ENCODE data around the gene FA2H.
"Not testable (repeated sequence)": the region's sequence is repeated elsewhere in the genome, so short reads cannot be mapped to it uniquely, and the experiment has no call there.

Gene FA2H

DNA sequence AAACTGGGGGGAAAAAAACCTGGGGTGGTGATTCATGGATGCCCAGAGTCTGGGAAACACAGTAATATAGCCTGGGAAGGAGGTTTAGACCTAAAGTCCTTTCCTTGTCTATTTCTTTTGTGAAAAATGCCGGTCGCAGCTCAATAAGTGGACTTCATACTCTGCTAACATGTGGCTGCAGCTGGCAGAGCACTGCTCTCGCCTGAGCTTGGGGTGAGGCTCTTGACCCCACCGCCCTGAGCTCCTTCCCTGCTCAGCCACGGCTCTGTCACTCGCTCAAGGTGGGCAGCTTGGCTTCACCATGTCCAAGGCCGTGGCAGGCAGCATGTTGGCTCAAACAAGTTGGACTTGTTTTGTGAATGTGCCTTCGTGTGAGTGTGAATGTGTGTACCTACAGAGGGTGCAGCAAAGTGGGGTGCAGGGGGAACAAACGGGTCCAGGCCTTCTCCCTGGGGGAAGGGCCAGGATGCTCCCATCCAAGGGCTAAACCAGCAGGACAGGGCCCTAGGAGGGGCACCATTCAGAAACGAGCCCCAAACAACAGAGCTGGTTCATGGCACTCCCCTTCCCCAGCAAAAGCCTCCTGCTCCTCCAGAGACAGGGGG lies 4.9 kb downstream of the FA2H start:
- no peak for DNase-seq

DNA sequence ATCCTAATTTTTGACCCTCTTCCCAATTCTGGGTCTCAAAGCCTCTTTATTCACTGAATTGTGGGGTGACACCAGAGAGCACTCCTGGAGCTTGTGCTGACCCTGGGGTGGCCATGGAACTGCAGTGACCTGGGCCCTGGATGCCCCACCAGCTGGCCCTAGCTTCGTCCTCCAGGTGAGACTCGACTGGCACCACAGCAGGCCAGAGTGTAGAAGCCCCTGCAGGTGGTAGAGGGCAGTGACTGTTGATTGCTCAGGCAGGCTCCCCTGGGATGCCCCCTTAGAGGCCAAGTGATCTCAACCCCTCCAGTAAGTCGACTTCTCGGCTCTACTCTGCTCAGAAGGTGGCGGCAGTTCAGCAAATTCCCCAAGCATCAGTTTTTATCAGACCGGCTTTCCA lies 6.4 kb downstream of the FA2H start:
- DNase-seq = no peak

DNA sequence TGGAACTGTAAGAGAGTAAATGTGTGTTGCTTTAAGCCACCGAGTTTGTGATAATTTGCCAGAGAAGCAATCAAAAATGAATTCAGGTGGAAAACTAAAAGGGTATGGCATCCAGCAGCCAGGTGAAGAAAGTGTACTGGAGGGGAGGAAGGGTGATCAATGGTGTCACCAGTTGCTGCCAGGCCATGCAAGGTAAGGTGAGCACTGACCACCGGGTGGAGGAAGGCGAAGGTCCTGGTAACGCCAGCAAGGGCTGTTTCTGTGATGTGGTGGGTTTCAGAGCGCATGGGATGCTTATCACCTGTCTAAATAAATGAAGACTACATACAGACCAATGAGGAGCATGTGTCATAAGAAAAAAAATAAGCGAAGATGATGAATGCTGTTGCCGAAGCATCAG lies 6.9 kb downstream of the FA2H start:
- DNase-seq = no peak

DNA sequence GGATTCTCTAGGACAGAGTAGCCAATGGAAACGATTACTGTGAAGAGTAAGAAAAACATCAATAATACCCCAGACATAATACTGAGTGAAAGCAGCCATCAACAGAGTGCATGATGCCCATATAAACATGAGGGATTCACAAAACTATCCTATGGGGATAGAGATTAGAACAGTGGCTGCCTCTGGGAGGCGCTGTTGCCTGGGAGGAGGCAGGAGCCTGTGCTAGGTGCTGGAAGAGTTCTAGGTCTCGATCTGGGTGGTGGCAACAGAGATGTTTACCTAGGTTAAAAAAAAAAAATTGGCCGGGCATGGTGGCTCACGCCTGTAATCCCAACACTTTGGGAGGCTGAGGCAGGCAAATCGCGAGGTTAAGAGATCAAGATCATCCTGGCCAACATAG lies 7.9 kb downstream of the FA2H start:
- DNase-seq = no peak

DNA sequence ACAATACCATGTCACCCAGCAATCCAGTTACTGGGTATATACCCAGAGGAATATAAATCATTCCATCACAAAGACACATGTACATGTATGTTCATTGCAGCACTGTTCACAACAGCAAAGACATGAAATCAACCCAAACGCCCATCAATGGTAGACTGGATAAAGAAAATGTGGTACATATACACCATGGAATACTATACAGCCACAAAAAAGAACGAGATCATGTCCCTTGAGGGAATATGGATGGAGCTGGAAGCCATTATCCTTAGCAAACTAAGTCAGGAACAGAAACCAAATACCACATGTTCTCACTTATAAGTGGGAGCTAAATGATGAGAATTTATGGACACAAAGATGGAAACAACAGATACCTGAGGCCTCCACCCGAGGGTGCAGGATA lies 10.4 kb downstream of the FA2H start:
- not testable (repeated sequence) for DNase-seq

DNA sequence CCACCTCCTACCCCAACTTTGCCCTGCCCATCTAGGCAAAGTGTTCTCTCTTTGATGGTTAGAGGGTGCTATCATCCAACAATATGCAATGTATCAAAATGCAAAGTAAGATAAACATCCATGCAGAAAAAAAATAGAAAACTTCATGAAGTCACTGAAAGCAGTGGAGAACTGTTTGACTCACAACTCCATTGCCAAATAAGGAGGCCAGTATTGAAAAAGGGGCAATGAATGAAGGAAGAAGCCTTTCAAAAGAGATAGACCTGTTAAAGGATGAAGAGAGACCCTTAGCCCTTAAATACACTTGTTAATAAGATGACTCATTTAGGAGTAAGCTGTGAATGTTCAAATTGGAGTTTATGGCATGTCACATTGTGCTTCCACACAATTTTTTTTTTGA lies 13.0 kb downstream of the FA2H start:
- no peak for DNase-seq

DNA sequence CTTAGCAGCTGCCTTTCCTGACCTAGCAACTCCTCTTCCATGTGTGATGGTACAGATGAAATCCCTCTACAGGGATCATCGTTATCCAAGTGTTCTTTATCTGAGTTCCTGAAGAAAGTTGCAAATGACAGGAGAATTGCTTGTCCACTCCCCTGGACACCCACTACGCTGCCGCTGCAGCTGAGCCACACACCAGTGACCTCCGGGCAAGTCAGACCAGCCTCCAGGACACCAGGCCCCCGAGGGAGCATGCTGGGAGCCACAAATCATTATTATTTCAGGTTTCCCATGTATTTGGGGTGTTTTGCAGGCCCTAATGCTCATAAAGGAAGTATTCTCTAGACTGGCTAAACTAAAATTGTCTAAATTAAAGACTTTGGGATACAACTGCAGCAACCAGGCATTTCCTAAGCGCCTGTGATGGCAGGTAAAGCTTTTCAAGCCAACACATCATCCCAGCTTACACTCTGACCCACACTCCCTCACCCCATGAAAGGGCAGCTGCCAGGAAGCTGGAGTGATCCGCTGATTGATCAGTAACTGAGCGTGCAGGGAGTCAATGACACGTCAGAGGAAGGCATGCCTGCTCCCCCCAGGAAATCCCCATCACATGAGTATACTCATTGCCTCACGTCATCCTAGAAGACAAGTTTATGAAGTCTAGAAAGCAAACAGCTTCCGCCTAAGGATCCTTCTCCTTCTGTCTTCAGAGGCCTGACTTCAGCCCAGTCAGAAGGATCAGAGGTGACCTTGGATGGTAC lies 14.4 kb downstream of the FA2H start:
- DNase-seq = no peak

DNA sequence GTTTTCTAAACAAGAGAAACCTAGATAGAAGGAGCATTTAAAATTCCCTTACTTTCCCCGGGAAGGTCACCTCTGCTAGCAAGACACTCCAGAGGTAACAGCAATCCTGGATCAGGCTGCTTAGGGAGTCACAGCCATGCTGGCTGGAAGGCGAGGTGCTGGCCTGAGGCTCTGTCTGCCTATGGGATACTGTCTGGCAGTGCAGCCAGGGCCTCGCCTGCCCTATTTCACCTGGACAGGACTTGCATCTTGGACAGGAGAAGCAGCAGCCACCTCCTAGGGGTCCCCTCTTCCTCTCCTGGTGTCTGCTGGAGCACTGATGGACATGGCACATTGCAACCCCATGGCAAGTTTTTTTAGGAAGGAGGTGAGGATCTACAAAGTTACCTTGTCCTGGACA lies 15.1 kb downstream of the FA2H start:
- no peak for DNase-seq

DNA sequence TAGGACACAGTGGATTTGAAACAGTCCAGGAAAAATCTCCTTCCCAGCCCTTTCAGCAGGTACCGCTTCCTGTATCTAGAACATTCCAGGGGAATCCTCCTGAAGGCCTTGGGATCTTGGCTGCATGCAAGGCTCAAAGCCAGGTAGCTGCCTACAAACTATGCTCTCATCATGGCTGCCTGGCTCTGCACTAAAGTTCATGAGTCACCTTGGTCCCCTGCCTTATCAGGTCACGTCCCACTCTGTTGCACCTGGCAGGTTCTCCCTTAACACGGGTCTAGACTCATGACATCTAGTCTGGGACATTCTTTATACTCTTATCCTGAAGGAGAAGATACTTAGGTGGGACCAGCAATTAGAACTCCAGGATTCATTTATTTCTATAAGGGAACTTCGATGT lies 15.8 kb downstream of the FA2H start:
- DNase-seq = no peak

DNA sequence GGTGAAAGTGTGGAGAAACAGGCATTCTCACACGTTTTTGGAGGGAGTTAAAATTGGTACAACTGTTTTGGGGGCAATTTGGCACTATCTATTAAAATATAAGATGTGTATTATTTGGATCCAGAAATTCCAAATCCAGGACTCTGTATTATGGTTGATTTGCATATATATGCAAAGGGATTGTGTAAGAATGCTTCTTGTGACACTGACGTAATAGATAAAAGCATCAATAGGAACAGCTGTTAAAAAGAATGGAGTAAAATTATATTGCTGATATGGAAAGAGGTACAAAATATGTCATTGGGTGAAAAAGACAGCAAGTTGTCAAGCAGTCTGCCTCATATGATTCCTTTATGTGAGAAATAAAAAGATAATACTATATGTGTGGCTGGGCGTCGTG lies 17.3 kb downstream of the FA2H start:
- DNase-seq = no peak

DNA sequence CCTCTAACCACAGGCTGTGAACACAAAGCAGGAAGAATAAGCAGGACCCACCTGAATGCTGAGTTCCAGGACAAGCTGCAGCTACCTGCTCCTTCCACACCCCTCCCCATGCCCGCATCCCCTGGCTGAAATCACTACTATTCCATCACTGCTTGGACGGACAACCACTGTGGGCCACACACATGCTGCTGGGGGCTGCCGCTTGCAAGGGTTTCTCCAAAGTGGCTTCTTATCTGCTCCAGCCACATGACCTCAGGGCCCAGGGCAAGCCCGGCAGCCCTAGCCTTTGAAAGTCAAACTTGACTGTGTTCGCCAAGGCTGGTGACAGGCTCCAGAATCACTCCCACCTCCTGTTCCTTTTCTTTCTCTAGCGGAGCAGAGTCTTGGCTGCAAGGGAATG lies 18.4 kb downstream of the FA2H start:
- DNase-seq = no peak

DNA sequence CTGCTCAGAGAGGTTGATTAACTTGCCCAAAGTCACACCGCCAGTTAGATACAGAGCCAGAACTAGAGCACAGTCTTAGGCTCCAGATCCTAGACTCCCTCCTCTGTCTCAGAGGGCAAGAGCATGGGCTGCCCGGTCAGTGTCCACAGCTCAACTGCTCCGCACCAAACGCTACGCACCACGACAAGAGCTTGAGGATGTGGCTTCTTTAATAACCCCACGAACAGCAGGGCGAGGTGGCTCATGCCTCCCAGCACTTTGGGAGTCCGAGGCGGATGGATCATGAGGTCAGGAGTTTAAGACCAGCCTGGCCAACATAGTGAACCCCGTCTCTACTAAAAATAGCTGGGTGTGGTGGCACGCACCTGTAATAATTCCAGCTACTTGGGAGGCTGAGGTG lies 21.4 kb downstream of the FA2H start:
- DNase-seq = no peak

DNA sequence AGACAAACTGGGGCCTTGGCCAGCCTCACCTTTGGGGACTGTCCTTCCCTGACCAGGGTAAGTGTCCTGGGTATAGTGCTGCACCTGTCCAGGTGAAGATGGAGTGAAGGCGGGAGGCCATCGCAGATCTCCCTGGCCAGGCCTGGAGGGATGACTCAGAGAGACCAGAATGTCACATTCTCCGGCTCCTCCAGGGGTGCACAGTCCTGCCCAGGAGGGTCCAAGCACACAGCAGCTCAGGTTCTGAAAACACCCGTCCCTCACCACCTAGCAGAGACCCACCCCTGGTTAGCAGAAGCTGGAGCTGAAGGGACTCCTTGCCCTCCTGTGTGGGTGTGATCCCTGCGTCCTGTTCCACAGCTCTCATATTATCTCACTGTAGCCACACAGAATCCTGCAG lies 21.9 kb downstream of the FA2H start:
- no peak for DNase-seq

DNA sequence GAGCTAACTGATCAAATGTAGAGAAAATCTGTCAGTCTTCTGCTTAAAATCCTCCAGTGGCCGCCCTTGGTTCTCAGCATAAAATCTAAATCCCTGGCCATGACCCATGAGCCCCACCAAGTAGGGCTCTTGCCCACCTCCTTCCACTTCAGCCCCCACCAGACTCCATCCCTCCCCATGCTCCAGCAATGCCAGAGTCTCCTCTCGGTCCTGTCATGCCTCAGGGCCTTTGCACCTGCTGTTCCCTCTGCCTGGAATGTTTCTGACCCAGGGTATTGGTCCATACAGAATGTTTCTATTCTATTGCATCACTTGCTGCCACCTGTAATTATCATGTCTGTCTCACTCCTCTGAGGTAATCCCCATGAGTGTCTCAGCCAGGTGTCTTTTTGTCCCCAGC lies 22.4 kb downstream of the FA2H start:
- no peak for DNase-seq

DNA sequence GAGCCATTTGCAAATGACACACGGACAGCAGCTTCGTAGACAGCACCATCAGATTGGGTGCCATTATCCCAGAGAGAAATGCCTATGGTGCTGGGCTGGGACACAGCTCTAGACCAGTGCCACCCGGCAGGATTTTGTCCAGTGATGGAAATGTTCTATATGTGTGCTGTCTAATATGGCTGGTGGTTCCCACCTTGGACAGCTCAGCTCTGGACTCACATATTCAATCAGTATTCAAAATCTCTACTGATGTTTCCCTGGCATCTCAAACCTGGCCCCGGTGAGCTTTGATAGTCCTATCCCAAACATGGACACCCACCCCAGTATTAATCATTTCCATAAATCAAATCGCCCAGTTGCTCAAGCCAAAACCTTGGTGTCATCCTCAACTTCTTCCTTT lies 23.0 kb downstream of the FA2H start:
- DNase-seq = no peak

DNA sequence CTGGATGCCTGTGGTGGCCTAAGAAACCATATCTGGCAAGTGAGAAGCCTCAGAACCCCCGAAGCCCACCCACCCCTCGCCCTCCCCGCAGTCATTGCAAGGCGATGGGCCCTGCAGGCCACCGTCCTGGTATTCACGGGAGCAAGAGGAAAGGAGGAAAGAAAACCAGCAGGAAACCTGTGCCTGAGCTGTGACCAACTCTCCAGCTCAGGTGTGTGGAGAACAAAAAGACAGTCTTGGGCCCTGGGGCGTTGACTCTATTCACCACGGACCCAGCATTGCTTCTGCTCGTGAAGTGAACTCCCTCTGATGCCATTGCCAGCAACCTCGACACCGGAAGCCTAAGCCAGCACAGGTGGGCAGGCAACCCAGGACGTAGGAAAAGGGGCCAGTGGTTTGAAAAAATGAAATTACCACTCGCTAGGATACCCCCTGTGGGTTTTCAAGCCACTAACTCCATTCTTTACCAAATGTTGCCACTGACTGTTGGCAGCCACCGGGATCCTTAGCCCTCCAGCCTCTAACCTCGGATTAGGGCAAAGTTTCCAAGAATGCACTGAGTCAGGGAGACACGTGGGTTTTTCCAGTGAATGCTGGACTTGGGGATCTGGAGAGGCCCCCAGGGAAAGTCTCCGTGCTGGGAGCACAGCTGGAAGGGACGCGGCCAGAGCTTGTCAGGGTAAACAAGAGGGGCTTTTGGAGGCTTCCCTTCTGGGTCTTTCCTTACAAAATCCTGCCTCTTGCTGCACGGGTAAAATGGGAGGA lies 25.1 kb downstream of the FA2H start:
- DNase-seq = no peak

DNA sequence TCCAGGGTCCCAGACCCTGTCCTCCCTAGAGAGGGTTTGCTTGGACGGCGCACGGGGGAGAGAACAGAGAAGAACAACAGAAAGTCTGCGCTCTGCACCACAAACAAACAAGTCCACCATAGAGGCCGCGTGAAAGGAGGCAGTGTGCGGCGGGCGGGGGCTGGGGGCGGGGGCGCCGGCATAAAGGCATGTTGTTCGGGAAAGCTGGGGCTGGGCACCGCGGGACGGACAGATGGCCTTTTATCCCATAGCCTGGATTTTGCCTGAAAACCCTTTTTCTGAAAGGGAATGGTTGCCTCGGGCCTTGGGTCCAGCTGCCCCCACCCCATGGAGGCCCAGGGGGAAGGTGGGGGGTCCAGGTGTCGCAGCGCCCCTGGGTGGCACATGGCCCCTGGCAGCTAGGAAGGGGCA lies 26.0 kb downstream of the FA2H start:
- no peak for DNase-seq

DNA sequence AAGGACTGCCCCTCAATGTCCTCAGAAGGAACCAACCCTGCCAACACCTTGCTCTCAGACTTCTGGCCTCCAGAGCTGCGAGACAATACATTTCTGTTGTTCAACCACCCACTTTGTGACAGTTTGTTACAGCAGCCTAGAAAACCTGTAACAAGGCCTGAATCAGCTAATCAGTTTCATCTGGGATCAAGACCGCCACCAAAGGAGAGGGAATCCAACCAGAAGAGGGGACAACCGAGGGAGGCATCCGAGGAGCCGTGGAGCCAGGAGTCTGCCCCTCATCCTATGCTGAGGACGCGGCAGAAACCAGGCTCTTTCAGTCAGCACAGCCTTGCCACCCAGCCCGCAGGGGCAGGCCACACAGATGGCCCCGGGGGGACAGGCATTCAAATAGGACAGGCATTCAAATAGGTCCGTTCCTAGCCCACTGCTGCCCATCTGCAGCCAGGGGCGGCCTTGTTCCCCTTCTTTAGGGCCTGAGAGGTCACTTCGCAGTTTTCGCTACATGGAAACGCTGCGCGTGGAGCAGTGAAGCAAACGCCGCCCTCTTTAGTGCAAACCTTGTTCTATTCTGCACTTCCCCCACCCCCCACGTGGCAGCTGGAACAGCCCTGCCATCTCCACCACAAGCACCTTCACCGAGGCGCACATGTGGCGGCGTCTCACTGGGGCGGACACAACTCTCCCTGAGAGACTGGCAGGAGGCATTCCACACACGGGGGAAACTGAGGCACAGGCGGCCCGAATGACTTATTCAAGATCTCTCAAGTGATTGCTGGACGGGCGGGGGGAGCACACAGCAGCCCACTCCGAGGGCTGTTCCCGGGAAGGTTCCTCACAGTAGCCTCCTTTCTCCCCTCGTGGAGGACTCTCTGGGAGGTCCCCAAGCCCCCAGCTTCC lies 26.7 kb downstream of the FA2H start:
- no peak for DNase-seq

DNA sequence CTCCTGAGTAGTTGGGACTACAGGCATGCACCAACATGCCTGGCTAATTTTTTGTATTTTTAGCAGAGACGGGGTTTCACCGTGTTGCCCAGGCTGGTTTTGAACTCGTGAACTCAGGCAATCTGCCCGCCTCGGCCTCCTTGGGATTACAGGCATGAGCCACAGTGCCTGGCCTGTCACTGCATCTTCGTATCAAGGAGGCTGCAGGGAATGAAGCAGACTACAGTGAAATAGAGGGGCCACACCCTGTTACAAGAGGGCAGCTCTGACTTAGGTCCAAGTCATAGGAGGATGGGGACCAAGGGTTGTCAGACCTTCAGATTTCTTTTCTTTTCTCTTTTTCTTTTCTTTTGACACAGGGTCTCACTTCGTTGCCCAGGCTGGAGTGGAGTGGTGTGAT lies 28.7 kb downstream of the FA2H start:
- DNase-seq = no peak

DNA sequence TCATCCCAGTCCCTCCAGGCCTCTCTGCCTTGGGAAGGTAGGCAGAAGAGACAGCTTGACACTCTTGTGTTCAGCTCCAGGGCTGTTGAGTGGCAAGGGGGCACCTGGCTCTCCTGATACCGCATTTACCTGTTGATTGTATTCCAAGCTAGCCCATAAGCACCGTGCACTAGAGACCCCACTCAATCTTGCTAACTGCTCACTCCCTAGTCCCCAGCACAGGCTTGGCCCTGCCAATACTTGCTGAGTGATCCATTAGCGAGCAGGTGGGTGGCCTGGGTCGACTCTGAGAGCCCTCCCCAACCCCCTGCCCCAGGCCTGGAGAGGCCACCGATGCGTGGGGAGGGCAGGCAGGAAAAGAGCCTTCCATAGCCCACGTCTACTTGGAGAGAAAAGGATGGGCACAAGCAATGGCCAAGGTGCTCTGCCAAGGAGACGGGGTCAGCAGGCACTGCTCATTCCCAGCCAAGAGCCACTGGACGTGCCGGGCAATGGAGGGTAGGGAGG lies 29.5 kb downstream of the FA2H start:
- DNase-seq = no peak

DNA sequence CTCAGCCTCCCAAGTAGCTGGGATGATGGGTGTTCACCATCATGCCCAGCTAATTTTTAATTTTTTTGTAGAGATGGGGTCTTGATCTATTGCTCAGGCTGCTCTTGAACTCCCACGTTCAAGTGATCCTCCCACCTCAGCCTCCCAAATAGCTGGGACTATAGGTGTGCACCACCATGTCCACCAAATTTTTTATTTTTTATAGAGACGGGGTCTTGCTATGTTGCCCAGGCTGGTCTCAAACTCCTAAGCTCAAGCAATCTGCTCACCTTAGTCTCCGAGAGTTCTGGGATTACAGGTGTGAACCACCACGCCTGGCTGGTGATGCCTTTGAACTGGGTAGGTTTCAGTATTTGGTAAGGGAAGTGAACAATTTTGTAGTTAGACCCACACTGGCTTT lies 30.1 kb downstream of the FA2H start:
- no peak for DNase-seq

DNA sequence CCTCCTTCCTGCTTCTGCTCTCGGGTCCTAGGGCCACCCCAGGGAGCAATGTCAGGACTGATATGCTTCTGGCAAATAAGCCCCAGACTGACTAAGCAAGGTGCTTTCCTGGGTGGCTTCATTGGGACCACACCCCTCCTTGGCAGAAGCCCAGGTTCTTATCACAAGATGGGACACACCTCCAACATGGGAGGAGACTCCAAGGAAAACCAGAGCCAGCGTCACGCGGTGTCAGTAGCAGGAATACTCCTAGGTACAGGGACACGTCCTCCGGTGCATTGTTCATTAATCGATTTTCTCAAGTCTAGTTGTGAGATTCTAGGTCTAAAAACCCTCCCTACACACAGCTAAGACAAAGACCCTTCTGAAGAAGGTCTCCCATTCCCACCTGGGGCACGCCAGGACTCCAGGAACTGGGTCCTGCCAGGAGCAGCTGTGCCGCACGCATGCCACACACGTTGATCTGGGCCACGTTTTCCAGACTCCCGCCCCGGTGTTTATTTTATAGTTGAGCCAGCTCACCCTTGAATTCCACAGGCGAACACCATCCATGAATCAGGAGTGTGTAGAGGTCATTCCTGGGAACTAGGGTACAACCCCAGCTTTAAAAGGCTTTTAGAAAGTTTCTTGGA lies 30.8 kb downstream of the FA2H start:
- no peak for DNase-seq

All from activated naive CD4-positive, alpha-beta T cell treated with anti-CD3 and anti-CD28 coated beads, Interleukin-2, amount 50 U/mL, for 16 hours (primary cell).